D341Med (cell line): ENCODE data around the gene CEP68.
"Not testable (repeated sequence)": the region's sequence is repeated elsewhere in the genome, so short reads cannot be mapped to it uniquely, and the experiment has no call there.

Source experiments
- DNase-seq: peaks from one replicate; pipeline ENCODE4 v3.0.0; 2012; ENCODE audit warnings: low spot score

Gene CEP68

DNA sequence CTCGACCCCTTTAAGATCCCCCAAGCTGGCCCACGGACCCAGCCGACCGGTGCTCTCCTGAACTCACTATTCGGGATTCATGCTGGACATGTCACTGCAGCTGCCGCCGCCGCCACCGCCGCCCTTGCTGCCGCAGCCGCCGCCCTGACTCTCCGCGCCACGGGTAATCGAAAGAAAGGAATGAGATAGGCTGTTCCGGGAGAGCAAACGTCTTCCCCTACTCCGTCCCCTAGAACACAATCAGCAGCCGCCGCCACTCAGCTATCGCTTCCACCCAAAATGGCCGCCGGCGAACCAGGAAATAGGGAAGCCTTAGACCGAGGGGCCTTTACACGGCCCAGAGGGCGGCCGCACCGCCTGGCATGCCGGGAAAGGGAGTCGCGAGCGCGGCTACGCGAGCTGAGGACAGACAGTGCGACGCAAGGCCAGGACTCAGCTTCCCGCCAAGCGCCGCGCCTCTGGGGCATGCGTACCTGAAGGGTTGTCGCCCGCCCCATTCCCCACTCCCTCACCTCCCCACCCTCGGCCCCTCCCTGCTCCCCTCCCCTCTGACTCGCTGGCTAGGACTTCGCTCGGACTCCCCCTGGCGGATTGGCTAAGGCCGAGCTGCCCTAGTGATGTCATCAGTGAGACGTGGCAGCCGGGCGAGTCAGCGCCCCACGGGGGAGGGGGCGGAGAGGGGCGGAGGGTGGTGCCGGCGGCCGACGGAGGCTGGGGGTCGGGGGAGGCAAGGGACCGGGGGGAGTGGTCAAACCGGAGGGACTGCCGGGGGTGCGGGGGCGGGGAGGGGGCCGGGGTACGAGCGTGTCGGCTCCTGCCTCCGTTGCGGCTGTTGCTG, 73.8 kb downstream of the CEP68 start, which contains the start of gene RAB1A:
Gene RAB1A, minus strand, starts transcription at position 281 of the 838 bp plus-strand sequence. Its CDS starts 191 bp downstream, at position 90.
- peak; percentile 95 for DNase-seq

DNA sequence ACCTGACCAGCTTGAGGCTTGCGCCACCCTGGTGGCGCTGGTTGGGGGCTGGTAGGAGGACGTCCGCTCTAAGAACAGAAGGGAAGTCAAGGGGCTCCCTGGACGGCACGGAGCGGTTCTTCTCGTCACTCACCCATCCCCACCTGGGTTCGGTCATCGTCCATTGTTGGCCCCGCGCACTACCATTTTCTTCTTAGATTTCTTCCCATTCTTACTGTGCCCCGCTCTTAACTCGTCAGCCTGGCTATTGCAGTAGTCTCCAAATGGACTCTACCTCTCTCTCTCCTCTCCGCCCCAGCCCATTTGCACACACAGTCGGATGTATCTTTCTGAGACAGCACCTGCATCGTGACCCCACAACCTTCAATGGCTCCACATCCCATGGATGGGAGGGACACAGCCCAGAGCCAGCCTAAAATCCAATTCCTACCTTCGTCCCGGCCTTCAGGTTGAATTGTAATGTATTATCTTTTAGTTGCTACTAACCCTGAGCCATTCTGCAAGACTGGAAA, 74.5 kb downstream of the CEP68 start:
- no peak for DNase-seq

DNA sequence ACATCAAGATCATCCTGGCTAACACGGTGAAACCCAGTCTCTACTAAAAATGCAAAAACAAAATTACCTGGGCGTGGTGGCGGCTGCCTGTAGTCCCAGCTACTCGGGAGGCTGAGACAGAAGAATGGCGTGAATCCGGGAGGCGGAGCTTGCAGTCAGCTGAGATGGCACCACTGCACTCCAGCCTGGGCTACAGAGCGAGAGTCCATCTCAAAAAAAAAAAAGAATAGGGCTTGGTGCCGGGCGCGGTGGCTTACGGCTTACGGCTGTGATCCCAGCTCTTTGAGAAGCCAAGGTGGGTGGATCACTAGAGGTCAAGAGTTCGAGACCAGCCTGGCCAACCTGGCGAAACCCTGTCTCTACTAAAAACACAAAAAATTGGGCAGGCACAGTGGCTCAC, 76.7 kb downstream of the CEP68 start:
- DNase-seq, result not testable (repeated sequence)

DNA sequence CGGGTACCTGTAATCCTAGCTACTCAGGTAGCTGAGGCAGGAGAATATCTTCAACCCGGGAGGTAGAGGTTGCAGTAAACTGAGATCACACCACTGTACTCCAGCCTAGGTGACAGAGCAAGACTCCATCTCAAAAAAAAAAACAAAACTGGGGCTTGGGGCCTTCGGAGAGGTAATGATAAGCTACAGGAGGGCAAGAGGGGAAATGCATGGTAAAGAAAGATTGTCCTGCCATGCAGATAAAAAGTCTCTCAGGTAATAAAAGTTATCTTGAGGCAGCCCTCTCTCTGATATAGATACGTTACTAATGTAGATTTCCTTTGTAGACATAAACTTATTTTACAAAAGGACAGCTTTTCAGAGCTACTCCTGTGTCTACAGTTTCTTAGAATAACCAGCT, 77.4 kb downstream of the CEP68 start:
- no peak for DNase-seq

DNA sequence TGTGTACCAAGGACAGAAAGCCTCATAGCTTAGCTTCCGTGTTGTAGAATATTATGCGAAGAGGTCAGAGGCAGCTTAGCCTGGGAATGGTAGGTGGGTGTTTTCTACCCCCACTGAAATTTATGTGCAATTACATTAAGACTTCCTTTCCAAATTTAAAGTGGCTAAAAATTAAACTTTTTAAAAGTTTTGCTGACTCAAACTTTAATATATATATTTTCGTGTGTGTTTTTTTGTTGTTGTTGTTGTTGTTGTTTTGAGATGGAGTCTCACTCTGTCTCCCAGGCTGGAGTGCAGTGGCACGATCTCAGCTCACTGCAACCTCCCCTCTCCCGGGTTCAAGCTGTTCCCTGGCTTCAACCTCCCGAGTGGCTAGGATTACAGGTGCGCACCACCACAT, 77.9 kb downstream of the CEP68 start:
- DNase-seq, result no peak

GRCh38 chr2:65136253-65136652, 80.0 kb downstream of the CEP68 start:
- no peak for DNase-seq
